Measurements from ENCODE around the gene S1PR5. TPM values are rescaled to one million over a fixed set of nuclear protein-coding genes. Genes with fewer than 3 reads are reported as not detected.

The S1PR5 gene
- total and polyA plus RNA-seq, 9 of the 15 experiments (the other 6 are each of a cell fraction or from before 2014, with no cell fraction given) = 0.03 to 0.54 (median 0.35) TPM; not detected in 4

DNA sequence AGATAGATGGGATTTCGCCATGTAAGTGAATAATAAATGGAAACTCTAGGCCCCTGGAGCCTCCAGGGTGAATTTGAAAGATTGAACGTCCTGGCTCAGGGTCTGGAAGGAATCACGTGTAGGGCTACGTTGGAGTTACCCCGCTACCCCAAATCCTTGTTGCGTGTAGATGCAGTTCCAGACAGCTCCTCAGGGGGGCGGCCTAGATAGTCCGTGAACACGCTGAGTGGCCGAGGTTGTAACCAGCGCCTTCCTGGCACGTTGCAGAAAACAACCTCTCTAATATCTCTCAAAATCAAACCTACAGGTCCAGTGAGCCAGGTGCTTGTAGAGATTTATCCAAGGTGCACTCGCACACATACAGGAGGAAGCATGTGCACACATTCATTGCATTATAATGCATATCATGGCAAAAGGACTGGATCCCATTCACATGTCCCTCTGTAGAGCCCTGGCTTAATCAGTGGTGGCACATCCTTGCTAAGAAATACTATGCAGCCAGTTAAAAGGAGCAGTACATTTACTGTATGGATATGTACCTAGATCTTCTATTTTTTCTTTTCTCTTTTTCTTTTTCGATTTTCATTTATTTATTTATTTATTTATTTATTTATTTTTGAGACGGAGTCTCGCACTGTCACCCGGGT, 11.5 kb downstream of the S1PR5 start:
- Histone ChIP-seq H3K79me2 (ENCODE audit: control insufficient read depth, insufficient read depth, low read length) (peaks cover 28% of the 10 kb centered on the region), H2AFZ (ENCODE audit: low read depth, low read length) (peak overlapping the region; percentile 79), H3K27ac (ENCODE audit: extremely low read depth, low read depth, low read length) (no peak overlapping the region), H3K27me3 (ENCODE audit: control insufficient read depth in 2 of 2, insufficient read depth in 2 of 2, low read length in 2 of 2) (no peaks in the 10 kb centered on the region), H3K4me3 (no peak overlapping the region), H3K9me3 (replicated peaks; ENCODE audit: control insufficient read depth, insufficient read depth, low read depth, low read length) (no peaks in the 10 kb centered on the region), H3K9me1 (ENCODE audit: control insufficient read depth, insufficient read depth, low read length) (no peaks in the 10 kb centered on the region), H3K4me2 (ENCODE audit: insufficient read depth, low read length) (peak overlapping the region; percentile 32; the same call in 1 of the 2 replicates), H4K20me1 (replicated peaks; ENCODE audit: control insufficient read depth, insufficient read depth, low read length) (no peaks in the 10 kb centered on the region), H3K36me3 (ENCODE audit: control insufficient read depth, insufficient read depth, low read length) (peaks cover 4% of the 10 kb centered on the region; the same call in 1 of the 3 replicates), H3K4me1 (replicated peaks in 1 of 2; ENCODE audit: control insufficient read depth in 2 of 2, insufficient read depth in 2 of 2, low read length in 2 of 2) (peaks cover 3 to 41% of the 10 kb centered on the region in 2 experiments; a peak in 4 of 5 replicates), H3K9ac (ENCODE audit: insufficient read depth in 1 of 2, low read depth in 2 of 2, low read length in 2 of 2) (no peak overlapping the region)
- intact Hi-C loops (cut with micrococcal nuclease) (loop anchor here (5.0 kb wide), 1 partner anchor 37 kb away; the partner anchor contains the start of gene ATG4D), in situ Hi-C loops (cut with MboI) (no loop called here)
- 25% methylated on average over 16 of the region's 17 CpGs for WGBS (ENCODE audit: insufficient coverage, low coverage, missing lambda C conversion rate)
- ChIA-PET CTCF (ENCODE audit: low intra/inter-chr PET ratio) (interaction anchor here (0.6 to 1.0 kb wide), 3 partner anchors 10 to 67 kb away, joined by 3 to 4 read pairs (median 3); partner anchors contain the start of gene S1PR5), POLR2A (interaction anchor here (0.6 to 1.0 kb wide), 4 partner anchors 9 to 29 kb away, joined by 3 read pairs; no protein-coding TSS in a partner anchor)
- ATAC-seq (peak; percentile 29), FAIRE-seq (peak; percentile 84), DNase-seq (ENCODE audit: extremely low read depth in 1 of 4, low spot score in 3 of 4) (peak; percentile 65 to 86 (median 70))
- BruUV-seq (replicated peaks) = no TSS peak
- TF ChIP-seq NRF1 (conservative IDR thresholded peaks at IDR 0.05 in 1 of 2, IDR thresholded peaks at IDR 0.05 in 1 of 2) (no peak), BMI1 (IDR thresholded peaks at IDR 0.05; ENCODE audit: low read length) (no peak), E2F3 (CRISPR knock-in tag; IDR thresholded peaks at IDR 0.05) (no peak), KLF16 (IDR thresholded peaks at IDR 0.05) (peak; percentile 31; the same call in 1 of the 2 replicates), EZH2 (IDR thresholded peaks at IDR 0.05; ENCODE audit: borderline replicate concordance, low read depth, low read length) (no peak), SOX6 (IDR thresholded peaks at IDR 0.05) (no peak), FOXK2 (conservative IDR thresholded peaks at IDR 0.05 in 1 of 2, IDR thresholded peaks at IDR 0.05 in 1 of 2; ENCODE audit: low read depth in 2 of 2) (peak; percentile 18 to 66; a peak in 2 of 4 replicates), ZNF3 (CRISPR knock-in tag; IDR thresholded peaks at IDR 0.05) (no peak), TARDBP (IDR thresholded peaks at IDR 0.05) (no peak), SMARCA5 (IDR thresholded peaks at IDR 0.05) (no peak), XRCC5 (IDR thresholded peaks at IDR 0.05; ENCODE audit: low read depth, low read length) (0 out of 2 replicates have a peak, but pooled peaks have one; percentile 64), BRF1 (IDR thresholded peaks at IDR 0.05; ENCODE audit: borderline replicate concordance, extremely low read depth, insufficient read length) (no peak), SETDB1 (IDR thresholded peaks at IDR 0.05; ENCODE audit: low read length) (no peak), NFXL1 (CRISPR knock-in tag; IDR thresholded peaks at IDR 0.05) (no peak), L3MBTL2 (IDR thresholded peaks at IDR 0.05) (peak; percentile 65), HCFC1 (IDR thresholded peaks at IDR 0.05; ENCODE audit: low read depth, low read length) (peak; percentile 16; the same call in 1 of the 2 replicates), TFAM (CRISPR knock-in tag; conservative IDR thresholded peaks at IDR 0.05) (no peak), CREB1 (IDR thresholded peaks at IDR 0.05) (no peak), CREB1 (CRISPR knock-in tag; IDR thresholded peaks at IDR 0.05) (peak; percentile 49; the same call in 1 of the 2 replicates)
- TF ChIP-seq, protein P1, sequence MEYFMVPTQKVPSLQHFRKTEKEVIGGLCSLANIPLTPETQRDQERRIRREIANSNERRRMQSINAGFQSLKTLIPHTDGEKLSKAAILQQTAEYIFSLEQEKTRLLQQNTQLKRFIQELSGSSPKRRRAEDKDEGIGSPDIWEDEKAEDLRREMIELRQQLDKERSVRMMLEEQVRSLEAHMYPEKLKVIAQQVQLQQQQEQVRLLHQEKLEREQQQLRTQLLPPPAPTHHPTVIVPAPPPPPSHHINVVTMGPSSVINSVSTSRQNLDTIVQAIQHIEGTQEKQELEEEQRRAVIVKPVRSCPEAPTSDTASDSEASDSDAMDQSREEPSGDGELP (CRISPR knock-in tag; IDR thresholded peaks at IDR 0.05; ENCODE audit: borderline replicate concordance) = peak; percentile 40; the same call in 1 of the 2 replicates
- TF ChIP-seq, protein P2, sequence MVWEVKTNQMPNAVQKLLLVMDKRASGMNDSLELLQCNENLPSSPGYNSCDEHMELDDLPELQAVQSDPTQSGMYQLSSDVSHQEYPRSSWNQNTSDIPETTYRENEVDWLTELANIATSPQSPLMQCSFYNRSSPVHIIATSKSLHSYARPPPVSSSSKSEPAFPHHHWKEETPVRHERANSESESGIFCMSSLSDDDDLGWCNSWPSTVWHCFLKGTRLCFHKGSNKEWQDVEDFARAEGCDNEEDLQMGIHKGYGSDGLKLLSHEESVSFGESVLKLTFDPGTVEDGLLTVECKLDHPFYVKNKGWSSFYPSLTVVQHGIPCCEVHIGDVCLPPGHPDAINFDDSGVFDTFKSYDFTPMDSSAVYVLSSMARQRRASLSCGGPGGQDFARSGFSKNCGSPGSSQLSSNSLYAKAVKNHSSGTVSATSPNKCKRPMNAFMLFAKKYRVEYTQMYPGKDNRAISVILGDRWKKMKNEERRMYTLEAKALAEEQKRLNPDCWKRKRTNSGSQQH (CRISPR knock-in tag; IDR thresholded peaks at IDR 0.05) = no peak
- TF ChIP-seq, protein P3, sequence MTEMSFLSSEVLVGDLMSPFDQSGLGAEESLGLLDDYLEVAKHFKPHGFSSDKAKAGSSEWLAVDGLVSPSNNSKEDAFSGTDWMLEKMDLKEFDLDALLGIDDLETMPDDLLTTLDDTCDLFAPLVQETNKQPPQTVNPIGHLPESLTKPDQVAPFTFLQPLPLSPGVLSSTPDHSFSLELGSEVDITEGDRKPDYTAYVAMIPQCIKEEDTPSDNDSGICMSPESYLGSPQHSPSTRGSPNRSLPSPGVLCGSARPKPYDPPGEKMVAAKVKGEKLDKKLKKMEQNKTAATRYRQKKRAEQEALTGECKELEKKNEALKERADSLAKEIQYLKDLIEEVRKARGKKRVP (CRISPR knock-in tag; IDR thresholded peaks at IDR 0.05) = no peak

Measured in K562 (cell line).